ENCODE results near the gene CHRNB1. TPM values are rescaled to one million over a fixed set of nuclear protein-coding genes. Genes with fewer than 3 reads are reported as not detected.
"Not testable (repeated sequence)": the region's sequence is repeated elsewhere in the genome, so short reads cannot be mapped to it uniquely, and the experiment has no call there.

CHRNB1 gene
- total RNA-seq, 1 experiment from 2014 or later = 6.6 TPM

- Histone ChIP-seq H2AFZ (ENCODE audit: low read length) (peak overlapping the region; percentile 78; the same call in 1 of the 2 replicates), H3K27me3 (ENCODE audit: low read length) (no peaks in the 10 kb centered on the region), H3K4me1 (ENCODE audit: low read length) (peaks cover 26% of the 10 kb centered on the region), H3K4me2 (ENCODE audit: low read depth, low read length, poor library complexity, severe bottlenecking) (peak overlapping the region; percentile 85), H4K20me1 (ENCODE audit: insufficient read depth, low read depth, low read length) (peaks cover 14% of the 10 kb centered on the region; the same call in 1 of the 2 replicates), H3K36me3 (ENCODE audit: insufficient read depth, low read length) (no peaks in the 10 kb centered on the region), H3K9me3 (ENCODE audit: low read length) (no peaks in the 10 kb centered on the region), H3K9me2 (replicated peaks; ENCODE audit: insufficient read depth, low read length) (no peaks in the 10 kb centered on the region), H3K9ac (ENCODE audit: low read length) (peak overlapping the region; percentile 88), H3K79me2 (ENCODE audit: low read length) (peaks cover 6% of the 10 kb centered on the region; the same call in 1 of the 2 replicates), H3K4me3 (ENCODE audit: low read length) (peak overlapping the region; percentile 84), H3K27ac (ENCODE audit: low read length) (no peak overlapping the region)
- peak; percentile 71 for DNase-seq
These were observed 33.7 kb downstream of the CHRNB1 start for GRCh38 chr17:7478276-7479212.

GRCh38 chr17:7479213-7480088 is 34.6 kb downstream of the CHRNB1 start, which contains the start of gene ZBTB4:
TSS of gene ZBTB4 (minus strand) at chr17:7479631. CDS start at chr17:7466801, 12,830 bp downstream.
- peak within 1 kb of the TSS; percentile 78 for H2AFZ ChIP-seq (ENCODE audit: low read length)
- peak; percentile 70 for DNase-seq
- H4K20me1 ChIP-seq (ENCODE audit: insufficient read depth, low read depth, low read length) = peaks cover 14% of the 10 kb centered on the region; the same call in 1 of the 2 replicates
- no peaks in the 10 kb centered on the region for H3K9me3 ChIP-seq (ENCODE audit: low read length)
- H3K27me3 ChIP-seq (ENCODE audit: low read length) = no peaks in the 10 kb centered on the region
- peak within 1 kb of the TSS; percentile 85 for H3K4me2 ChIP-seq (ENCODE audit: low read depth, low read length, poor library complexity, severe bottlenecking)
- no peak within 1 kb of the TSS for H3K27ac ChIP-seq (ENCODE audit: low read length)
- H3K4me1 ChIP-seq (ENCODE audit: low read length) = peaks cover 27% of the 10 kb centered on the region
- no peaks in the 10 kb centered on the region for H3K9me2 ChIP-seq (replicated peaks; ENCODE audit: insufficient read depth, low read length)
- H3K4me3 ChIP-seq (ENCODE audit: low read length) = peak within 1 kb of the TSS; percentile 84
- peaks cover 7% of the 10 kb centered on the region for H3K79me2 ChIP-seq (ENCODE audit: low read length)
- H3K36me3 ChIP-seq (ENCODE audit: insufficient read depth, low read length) = no peaks in the 10 kb centered on the region
- peak within 1 kb of the TSS; percentile 88 for H3K9ac ChIP-seq (ENCODE audit: low read length)

- DNase-seq = no peak
- no peak overlapping the region for H3K27ac ChIP-seq (ENCODE audit: low read length)
- peaks cover 19% of the 10 kb centered on the region; the same call in 1 of the 2 replicates for H4K20me1 ChIP-seq (ENCODE audit: insufficient read depth, low read depth, low read length)
- no peaks in the 10 kb centered on the region for H3K36me3 ChIP-seq (ENCODE audit: insufficient read depth, low read length)
- H3K4me2 ChIP-seq (ENCODE audit: low read depth, low read length, poor library complexity, severe bottlenecking) = peak overlapping the region; percentile 85
- no peak overlapping the region; the same call in 1 of the 2 replicates for H2AFZ ChIP-seq (ENCODE audit: low read length)
- H3K9me3 ChIP-seq (ENCODE audit: low read length) = no peaks in the 10 kb centered on the region
- peak overlapping the region; percentile 61 for H3K4me3 ChIP-seq (ENCODE audit: low read length)
- no peaks in the 10 kb centered on the region for H3K9me2 ChIP-seq (replicated peaks; ENCODE audit: insufficient read depth, low read length)
- peak overlapping the region; percentile 88 for H3K9ac ChIP-seq (ENCODE audit: low read length)
- peaks cover 13% of the 10 kb centered on the region for H3K79me2 ChIP-seq (ENCODE audit: low read length)
- H3K4me1 ChIP-seq (ENCODE audit: low read length) = peaks cover 27% of the 10 kb centered on the region
- no peaks in the 10 kb centered on the region for H3K27me3 ChIP-seq (ENCODE audit: low read length)
These were observed 35.2 kb downstream of the CHRNB1 start for GRCh38 chr17:7480089-7480384.

GRCh38 chr17:7481275-7481674 is 36.4 kb downstream of the CHRNB1 start, which contains the start of gene SLC35G6:
TSS of gene SLC35G6 (plus strand) at chr17:7481446. CDS start at chr17:7481517, 71 bp downstream.
- peaks cover 35% of the 10 kb centered on the region for H3K4me1 ChIP-seq (ENCODE audit: low read length)
- not testable (repeated sequence) for H3K9ac ChIP-seq (ENCODE audit: low read length); H3K9me3 ChIP-seq (ENCODE audit: low read length); H3K36me3 ChIP-seq (ENCODE audit: insufficient read depth, low read length); H2AFZ ChIP-seq (ENCODE audit: low read length); H3K27ac ChIP-seq (ENCODE audit: low read length); H3K9me2 ChIP-seq (replicated peaks; ENCODE audit: insufficient read depth, low read length); DNase-seq; H3K4me3 ChIP-seq (ENCODE audit: low read length); H3K27me3 ChIP-seq (ENCODE audit: low read length); H3K4me2 ChIP-seq (ENCODE audit: low read depth, low read length, poor library complexity, severe bottlenecking)
- peaks cover 25% of the 10 kb centered on the region for H3K79me2 ChIP-seq (ENCODE audit: low read length)
- H4K20me1 ChIP-seq (ENCODE audit: insufficient read depth, low read depth, low read length) = peaks cover 28% of the 10 kb centered on the region

- H3K9me2 ChIP-seq (replicated peaks; ENCODE audit: insufficient read depth, low read length); H3K4me2 ChIP-seq (ENCODE audit: low read depth, low read length, poor library complexity, severe bottlenecking); H3K4me3 ChIP-seq (ENCODE audit: low read length); H3K9me3 ChIP-seq (ENCODE audit: low read length); H3K27ac ChIP-seq (ENCODE audit: low read length); DNase-seq; H3K9ac ChIP-seq (ENCODE audit: low read length); H3K27me3 ChIP-seq (ENCODE audit: low read length); H2AFZ ChIP-seq (ENCODE audit: low read length): not testable (repeated sequence)
- peaks cover 43% of the 10 kb centered on the region for H3K4me1 ChIP-seq (ENCODE audit: low read length)
- H3K36me3 ChIP-seq (ENCODE audit: insufficient read depth, low read length) = peaks cover 12% of the 10 kb centered on the region; the same call in 1 of the 2 replicates
- H4K20me1 ChIP-seq (ENCODE audit: insufficient read depth, low read depth, low read length) = peaks cover 34% of the 10 kb centered on the region
- peaks cover 33% of the 10 kb centered on the region for H3K79me2 ChIP-seq (ENCODE audit: low read length)
These were observed 37.2 kb downstream of the CHRNB1 start for GRCh38 chr17:7481842-7482741.

- H3K79me2 ChIP-seq (ENCODE audit: low read length) = peaks cover 39% of the 10 kb centered on the region
- DNase-seq = not testable (repeated sequence)
- H3K36me3 ChIP-seq (ENCODE audit: insufficient read depth, low read length) = peaks cover 18% of the 10 kb centered on the region; the same call in 1 of the 2 replicates
These were observed 37.9 kb downstream of the CHRNB1 start for GRCh38 chr17:7482742-7483088.

GRCh38 chr17:7483255-7484066 is 38.6 kb downstream of the CHRNB1 start:
- Histone ChIP-seq H3K4me1 (ENCODE audit: low read length) (peaks cover 47% of the 10 kb centered on the region), H3K4me3 (ENCODE audit: low read length) (peak overlapping the region; percentile 100), H3K9me2 (replicated peaks; ENCODE audit: insufficient read depth, low read length) (no peaks in the 10 kb centered on the region), H3K79me2 (ENCODE audit: low read length) (peaks cover 42% of the 10 kb centered on the region), H4K20me1 (ENCODE audit: insufficient read depth, low read depth, low read length) (peaks cover 30% of the 10 kb centered on the region), H3K9me3 (ENCODE audit: low read length) (no peaks in the 10 kb centered on the region), H3K36me3 (ENCODE audit: insufficient read depth, low read length) (peaks cover 18% of the 10 kb centered on the region; the same call in 1 of the 2 replicates), H3K27me3 (ENCODE audit: low read length) (no peaks in the 10 kb centered on the region), H3K4me2 (ENCODE audit: low read depth, low read length, poor library complexity, severe bottlenecking) (peak overlapping the region; percentile 99), H2AFZ (ENCODE audit: low read length) (peak overlapping the region; percentile 97), H3K27ac (ENCODE audit: low read length) (peak overlapping the region; percentile 92), H3K9ac (ENCODE audit: low read length) (peak overlapping the region; percentile 100)
- DNase-seq = peak; percentile 97

More at GRCh38 chr17:7482742-7483088, 37.9 kb downstream of the CHRNB1 start:
- Histone ChIP-seq H3K4me2 (ENCODE audit: low read depth, low read length, poor library complexity, severe bottlenecking) (peak overlapping the region; percentile 99), H3K9ac (ENCODE audit: low read length) (peak overlapping the region; percentile 100), H4K20me1 (ENCODE audit: insufficient read depth, low read depth, low read length) (peaks cover 34% of the 10 kb centered on the region), H3K4me1 (ENCODE audit: low read length) (peaks cover 49% of the 10 kb centered on the region), H3K4me3 (ENCODE audit: low read length) (peak overlapping the region; percentile 100)
- not testable (repeated sequence) for H3K27me3 ChIP-seq (ENCODE audit: low read length); H3K27ac ChIP-seq (ENCODE audit: low read length); H3K9me3 ChIP-seq (ENCODE audit: low read length); H3K9me2 ChIP-seq (replicated peaks; ENCODE audit: insufficient read depth, low read length); H2AFZ ChIP-seq (ENCODE audit: low read length)
